ENCODE data around the gene STUB1.
"Not testable (repeated sequence)": the region's sequence is repeated elsewhere in the genome, so short reads cannot be mapped to it uniquely, and the experiment has no call there.

STUB1 gene

GRCh38 chr16:678858-679813, 1.1 kb upstream of the STUB1 start:
- no peak for DNase-seq (ENCODE audit: low read depth, low spot score)

- no peak for DNase-seq (ENCODE audit: low read depth, low spot score)
Measured at GRCh38 chr16:680625-680945, 375 bp downstream of the STUB1 start.

- no peak for DNase-seq (ENCODE audit: low read depth, low spot score)
Measured at GRCh38 chr16:680967-681745, 946 bp downstream of the STUB1 start.

- DNase-seq (ENCODE audit: low read depth, low spot score): no peak
Measured at GRCh38 chr16:681746-682427, 1.7 kb downstream of the STUB1 start.

- DNase-seq (ENCODE audit: low read depth, low spot score): no peak
Measured at GRCh38 chr16:682493-683395, 2.5 kb downstream of the STUB1 start.

GRCh38 chr16:683396-684070, 3.3 kb downstream of the STUB1 start:
- no peak for DNase-seq (ENCODE audit: low read depth, low spot score)

- no peak for DNase-seq (ENCODE audit: low read depth, low spot score)
Measured at GRCh38 chr16:684071-684794, 4.0 kb downstream of the STUB1 start, which contains the start of gene JMJD8. TSS of gene JMJD8 (minus strand) at chr16:684334. CDS start at chr16:684319, 15 bp downstream.

- DNase-seq (ENCODE audit: low read depth, low spot score): no peak
Measured at GRCh38 chr16:684961-685696, 4.9 kb downstream of the STUB1 start.

GRCh38 chr16:685967-686366, 5.8 kb downstream of the STUB1 start:
- no peak for DNase-seq (ENCODE audit: low read depth, low spot score)

- no peak for DNase-seq (ENCODE audit: low read depth, low spot score)
Measured at GRCh38 chr16:686459-687260, 6.5 kb downstream of the STUB1 start.

GRCh38 chr16:687499-687898, 7.3 kb downstream of the STUB1 start:
- no peak for DNase-seq (ENCODE audit: low read depth, low spot score)

GRCh38 chr16:689175-689897, 9.1 kb downstream of the STUB1 start:
- no peak for DNase-seq (ENCODE audit: low read depth, low spot score)

GRCh38 chr16:691242-691641, 11.0 kb downstream of the STUB1 start:
- not testable (repeated sequence) for DNase-seq (ENCODE audit: low read depth, low spot score)

GRCh38 chr16:692356-693108, 12.3 kb downstream of the STUB1 start:
- DNase-seq (ENCODE audit: low read depth, low spot score): no peak

- no peak for DNase-seq (ENCODE audit: low read depth, low spot score)
Measured at GRCh38 chr16:693364-693763, 13.2 kb downstream of the STUB1 start.

- DNase-seq (ENCODE audit: low read depth, low spot score): no peak
Measured at GRCh38 chr16:693766-694165, 13.6 kb downstream of the STUB1 start.

Measured in iPS DF 19.7 (cell line).